H9 (cell line): ENCODE data around the gene ARSG. TPM values are rescaled to one million over a fixed set of nuclear protein-coding genes. Genes with fewer than 3 reads are reported as not detected.

Source experiments
- DNase-seq: peaks from one replicate; pipeline ENCODE4 v3.0.0-alpha.2; 2017
- H2AFZ ChIP-seq: one replicate; pipeline ENCODE4 v1.6.1; 2013; ENCODE audit warnings: mild to moderate bottlenecking, low read length, control low read depth, moderate library complexity
- H2AK5ac ChIP-seq: 2 replicates; pipeline ENCODE4 v1.6.1; 2013; ENCODE audit warnings: low read length, control low read depth, mixed read lengths; ENCODE audit not compliant: insufficient read length
- H2BK120ac ChIP-seq: one replicate; pipeline ENCODE4 v1.6.1; 2013; ENCODE audit warnings: low read depth, mild to moderate bottlenecking, low read length, control low read depth, inconsistent platforms; ENCODE audit not compliant: poor library complexity, severe bottlenecking
- H2BK12ac ChIP-seq: 2 replicates; pipeline ENCODE4 v1.6.1; 2013; ENCODE audit warnings: low read length, control low read depth, mixed read lengths, low read depth; ENCODE audit not compliant: insufficient read length
- H2BK15ac ChIP-seq: 2 replicates; pipeline ENCODE4 v1.6.1; 2013; ENCODE audit warnings: low read depth, low read length, control low read depth
- H2BK20ac ChIP-seq: one replicate; pipeline ENCODE4 v1.6.1; 2013; ENCODE audit warnings: low read depth, mild to moderate bottlenecking, low read length, control low read depth, inconsistent platforms; ENCODE audit not compliant: poor library complexity, severe bottlenecking
- H2BK5ac ChIP-seq: 2 replicates; pipeline ENCODE4 v1.6.1; 2013; ENCODE audit warnings: low read length, control low read depth, mixed read lengths; ENCODE audit not compliant: insufficient read length
- H3K14ac ChIP-seq: 2 replicates; pipeline ENCODE4 v1.6.1; 2013; ENCODE audit warnings: low read length, control low read depth; ENCODE audit not compliant: insufficient read depth
- H3K18ac ChIP-seq: 2 replicates; pipeline ENCODE4 v1.6.1; 2013; ENCODE audit warnings: low read depth, mild to moderate bottlenecking, mixed read lengths, low read length, control low read depth; ENCODE audit not compliant: insufficient read length
- H3K23ac ChIP-seq: 2 replicates; pipeline ENCODE4 v1.6.1; 2013; ENCODE audit warnings: low read length, control low read depth, mixed read lengths, low read depth; ENCODE audit not compliant: insufficient read length
- H3K23me2 ChIP-seq: 2 replicates; pipeline ENCODE4 v1.6.1; 2013; ENCODE audit warnings: low read depth, mild to moderate bottlenecking, mixed read lengths, low read length, control low read depth; ENCODE audit not compliant: insufficient read length, poor library complexity, severe bottlenecking
- H3K27ac ChIP-seq: 2 replicates; pipeline ENCODE4 v1.5.1; 2013; ENCODE audit warnings: low read length, control low read depth, mixed read lengths, low read depth; ENCODE audit not compliant: insufficient read length
- H3K27me3 ChIP-seq: 2 replicates; pipeline ENCODE4 v1.6.1; 2013; ENCODE audit warnings: low read length, control low read depth, inconsistent platforms; ENCODE audit not compliant: insufficient read depth
- H3K4ac ChIP-seq: 2 replicates; pipeline ENCODE4 v1.6.1; 2013; ENCODE audit warnings: low read depth, mild to moderate bottlenecking, control low read depth, inconsistent platforms, low read length, moderate library complexity
- H3K4me1 ChIP-seq: 2 replicates; pipeline ENCODE4 v1.6.1; 2013; ENCODE audit warnings: low read length, control low read depth, inconsistent platforms; ENCODE audit not compliant: insufficient read depth
- H3K4me2 ChIP-seq: 2 replicates; pipeline ENCODE4 v1.6.1; 2013; ENCODE audit warnings: low read length, control low read depth, mixed read lengths; ENCODE audit not compliant: insufficient read length, insufficient read depth
- H3K56ac ChIP-seq: 2 replicates; pipeline ENCODE4 v1.6.1; 2013; ENCODE audit warnings: low read depth, mild to moderate bottlenecking, mixed read lengths, low read length, control low read depth; ENCODE audit not compliant: insufficient read length
- H3K79me1 ChIP-seq: 2 replicates; pipeline ENCODE4 v1.6.1; 2013; ENCODE audit warnings: low read depth, mild to moderate bottlenecking, moderate library complexity, low read length, control low read depth, inconsistent platforms; ENCODE audit not compliant: insufficient read depth, poor library complexity, severe bottlenecking
- H3K79me2 ChIP-seq: 2 replicates; pipeline ENCODE4 v1.6.1; 2013; ENCODE audit warnings: low read length, control low read depth, inconsistent platforms; ENCODE audit not compliant: insufficient read depth
- H3K9ac ChIP-seq: 2 replicates; pipeline ENCODE4 v1.6.1; 2013; ENCODE audit warnings: low read length, control low read depth, mixed read lengths; ENCODE audit not compliant: insufficient read length; ENCODE audit errors: extremely low read depth
- H3K9me3 ChIP-seq: one replicate; pipeline ENCODE4 v1.6.1; 2013; ENCODE audit warnings: low read depth, low read length, inconsistent platforms; ENCODE audit not compliant: control insufficient read depth
- H3T11ph ChIP-seq: one replicate; pipeline ENCODE4 v1.6.1; 2013; ENCODE audit warnings: mild to moderate bottlenecking, low read length, control low read depth, inconsistent platforms
- H4K20me1 ChIP-seq: one replicate; pipeline ENCODE4 v1.6.1; 2013; ENCODE audit not compliant: control insufficient read depth, insufficient read length, insufficient read depth
- H4K5ac ChIP-seq: 2 replicates; pipeline ENCODE4 v1.6.1; 2013; ENCODE audit warnings: low read depth, mild to moderate bottlenecking, mixed read lengths, low read length, control low read depth; ENCODE audit not compliant: insufficient read length
- H4K8ac ChIP-seq: replicated peaks from 2 replicates; pipeline ENCODE4 v1.6.1; 2013; ENCODE audit warnings: low read length, control low read depth, mixed read lengths, low read depth; ENCODE audit not compliant: insufficient read length
- H4K91ac ChIP-seq: 2 replicates; pipeline ENCODE4 v1.6.1; 2013; ENCODE audit warnings: low read depth, mild to moderate bottlenecking, moderate library complexity, mixed read lengths, low read length, control low read depth; ENCODE audit not compliant: insufficient read length
- H3K27ac Mint-ChIP-seq, 3 experiments: 2 replicates in 2 of 3; 3 replicates in 1 of 3; pipeline ENCODE4 v1.8.0; 2020 to 2021; ENCODE audit warnings: mixed read lengths in 3 of 3, mild to moderate bottlenecking in 1 of 3, moderate library complexity in 1 of 3
- H3K27me3 Mint-ChIP-seq: 2 replicates; pipeline ENCODE4 v1.8.0; 2021; ENCODE audit warnings: low read depth, mild to moderate bottlenecking, moderate library complexity, mixed read lengths
- H3K36me3 Mint-ChIP-seq, 3 experiments: 2 replicates in 2 of 3; 3 replicates in 1 of 3; pipeline ENCODE4 v1.8.0; 2020 to 2021; ENCODE audit warnings: low read depth in 3 of 3, mixed read lengths in 3 of 3; ENCODE audit not compliant: insufficient read depth in 1 of 3
- H3K4me1 Mint-ChIP-seq, 2 experiments: 2 replicates each; pipeline ENCODE4 v1.8.0; 2020; ENCODE audit warnings: mixed read lengths in 2 of 2
- H3K4me3 Mint-ChIP-seq, 2 experiments: 2 replicates in 1 of 2; 3 replicates in 1 of 2; pipeline ENCODE4 v1.8.0; 2020 to 2021; ENCODE audit warnings: mild to moderate bottlenecking in 2 of 2, mixed read lengths in 2 of 2, moderate library complexity in 1 of 2
- H3K9me3 Mint-ChIP-seq, 2 experiments: 2 replicates in 1 of 2; 3 replicates in 1 of 2; pipeline ENCODE4 v1.8.0; 2020; ENCODE audit warnings: mild to moderate bottlenecking in 2 of 2, mixed read lengths in 2 of 2, moderate library complexity in 1 of 2
- WGBS: extraction: QIAGEN DNeasy Blood & Tissue Kit; methylation state at CpG from one replicate; pipeline ENCODE4 v1.1.7; 2013; ENCODE audit warnings: missing lambda C conversion rate, low lambda C conversion rate, mixed read lengths; ENCODE audit not compliant: insufficient read length; ENCODE audit errors: extremely low coverage; 5-methylcytosine and 5-hydroxymethylcytosine counted together
- total RNA-seq: library from RNA; stranded (reverse); gene quantifications from 2 replicates; pipeline ENCODE4 v1.2.1, GENCODE V29; 2021
- TF ChIP-seq, protein P1 (sequence below): fragments of 200-600 bp; sonication (generic); conservative IDR thresholded peaks from 3 replicates; pipeline ENCODE4 v1.8.0; 2021; ENCODE audit warnings: antibody characterized with exemption, mild to moderate bottlenecking

Gene ARSG
- total RNA-seq, 1 experiment from 2014 or later: 3.6 TPM

DNA sequence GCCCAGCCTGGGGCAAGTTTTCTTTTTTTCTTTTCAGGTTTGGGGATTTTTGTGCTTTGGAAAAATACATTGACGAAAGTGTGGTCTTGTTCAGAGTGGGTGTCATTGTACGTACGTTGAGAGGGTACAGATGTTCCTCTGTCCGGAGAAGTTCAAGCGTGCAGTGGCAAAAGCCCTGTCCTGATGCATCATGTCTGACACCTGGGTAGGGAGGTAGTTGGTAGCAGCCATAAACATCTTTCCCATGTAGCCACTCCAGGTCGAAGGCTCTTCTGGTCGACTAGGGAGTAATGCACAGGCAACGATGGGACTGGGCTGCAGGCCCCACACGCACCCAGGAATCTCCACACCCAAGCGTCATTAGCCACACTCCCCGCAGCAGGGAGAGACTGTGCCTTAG is 138.6 kb downstream of the ARSG start:
- no peaks in the 10 kb centered on the region for H3K27me3 ChIP-seq
- no peak overlapping the region for H4K91ac ChIP-seq
- no peak overlapping the region for H2BK12ac ChIP-seq
- H3K79me2 ChIP-seq: no peaks in the 10 kb centered on the region
- H3K4ac ChIP-seq: no peak overlapping the region
- no peaks in the 10 kb centered on the region for H4K20me1 ChIP-seq
- H3K4me1 Mint-ChIP-seq: peaks cover 0 to 3% of the 10 kb centered on the region in 2 experiments; a peak in 2 of 4 replicates
- H2BK20ac ChIP-seq: no peak overlapping the region
- H3K14ac ChIP-seq: no peak overlapping the region
- no peak overlapping the region for H3T11ph ChIP-seq
- H3K27ac ChIP-seq: no peak overlapping the region
- no peak overlapping the region for H3K9ac ChIP-seq
- no peak overlapping the region for H2BK5ac ChIP-seq
- H3K56ac ChIP-seq: no peak overlapping the region
- H3K23me2 ChIP-seq: no peaks in the 10 kb centered on the region
- DNase-seq: no peak
- no CpG with 5 or more reads among the region's 11 CpGs for WGBS
- TF ChIP-seq, protein P1, sequence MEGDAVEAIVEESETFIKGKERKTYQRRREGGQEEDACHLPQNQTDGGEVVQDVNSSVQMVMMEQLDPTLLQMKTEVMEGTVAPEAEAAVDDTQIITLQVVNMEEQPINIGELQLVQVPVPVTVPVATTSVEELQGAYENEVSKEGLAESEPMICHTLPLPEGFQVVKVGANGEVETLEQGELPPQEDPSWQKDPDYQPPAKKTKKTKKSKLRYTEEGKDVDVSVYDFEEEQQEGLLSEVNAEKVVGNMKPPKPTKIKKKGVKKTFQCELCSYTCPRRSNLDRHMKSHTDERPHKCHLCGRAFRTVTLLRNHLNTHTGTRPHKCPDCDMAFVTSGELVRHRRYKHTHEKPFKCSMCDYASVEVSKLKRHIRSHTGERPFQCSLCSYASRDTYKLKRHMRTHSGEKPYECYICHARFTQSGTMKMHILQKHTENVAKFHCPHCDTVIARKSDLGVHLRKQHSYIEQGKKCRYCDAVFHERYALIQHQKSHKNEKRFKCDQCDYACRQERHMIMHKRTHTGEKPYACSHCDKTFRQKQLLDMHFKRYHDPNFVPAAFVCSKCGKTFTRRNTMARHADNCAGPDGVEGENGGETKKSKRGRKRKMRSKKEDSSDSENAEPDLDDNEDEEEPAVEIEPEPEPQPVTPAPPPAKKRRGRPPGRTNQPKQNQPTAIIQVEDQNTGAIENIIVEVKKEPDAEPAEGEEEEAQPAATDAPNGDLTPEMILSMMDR: no peak
- no peak overlapping the region for H2BK15ac ChIP-seq
- no peak overlapping the region for H2AK5ac ChIP-seq
- no peak overlapping the region for H4K5ac ChIP-seq
- H3K27me3 Mint-ChIP-seq: no peaks in the 10 kb centered on the region
- no peak overlapping the region for H4K8ac ChIP-seq
- H2BK120ac ChIP-seq: no peak overlapping the region
- no peak overlapping the region for H3K4me3 Mint-ChIP-seq
- H3K36me3 Mint-ChIP-seq: peaks cover 10 to 36% (median 29%) of the 10 kb centered on the region in 3 experiments; a peak in 6 of 7 replicates
- H3K4me1 ChIP-seq: no peaks in the 10 kb centered on the region
- H3K79me1 ChIP-seq: no peaks in the 10 kb centered on the region
- no peak overlapping the region for H3K4me2 ChIP-seq
- no peak overlapping the region for H3K23ac ChIP-seq
- H3K9me3 ChIP-seq: no peaks in the 10 kb centered on the region
- H3K18ac ChIP-seq: no peak overlapping the region
- H2AFZ ChIP-seq: no peak overlapping the region
- no peaks in the 10 kb centered on the region for H3K9me3 Mint-ChIP-seq
- H3K27ac Mint-ChIP-seq: peak overlapping the region in 2 of 3 experiments; percentile 27 to 78; a peak in 2 of 7 replicates
